GM12892 (cell line): ENCODE measurements around the gene PCF11. TPM values are rescaled to one million over a fixed set of nuclear protein-coding genes. Genes with fewer than 3 reads are reported as not detected.

ENCODE experiments used
- DNase-seq: peaks from one replicate; pipeline ENCODE4 v3.0.0; 2011; ENCODE audit not compliant: insufficient read length
- FAIRE-seq: peaks from 2 replicates; lab custom pipeline; 2011; peaks lifted over from hg19 to GRCh38; lab: Jason Lieb, UNC
- POLR2A ChIP-seq: IDR thresholded peaks from 2 replicates; pipeline ENCODE4 v1.6.1; 2011; ENCODE audit warnings: low read depth, low read length, control low read depth
- POLR2AphosphoS5 ChIP-seq: IDR thresholded peaks from 2 replicates; pipeline ENCODE4 v1.6.1; 2011; ENCODE audit warnings: low read depth, low read length, control low read depth
- TAF1 ChIP-seq: IDR thresholded peaks from 2 replicates; pipeline ENCODE4 v1.6.1; 2011; ENCODE audit warnings: low read depth, mild to moderate bottlenecking, control low read depth, low read length, borderline replicate concordance
- polyA plus RNA-seq: library from polyadenylated mRNA; unstranded; fragments of >200 nt; gene quantifications from one replicate; pipeline ENCODE4 v1.2.1, GENCODE V29; 2012; ENCODE audit warnings: missing spikeins, inconsistent platforms; ENCODE audit not compliant: missing spikeins

The PCF11 gene
- polyA plus RNA-seq: 42.9 TPM

GRCh38 chr11:83156996-83157593, at the start of gene PCF11:
TSS of gene PCF11 (plus strand) at chr11:83157131. CDS start at chr11:83157440, 309 bp downstream.
- peak; percentile 97 for TF ChIP-seq TAF1
- peak; percentile 97 for TF ChIP-seq POLR2A
- peak; percentile 96 for TF ChIP-seq POLR2AphosphoS5
- FAIRE-seq (no peak), DNase-seq (no peak)

- TF ChIP-seq POLR2A: no peak
- TF ChIP-seq POLR2AphosphoS5: no peak
- no peak for TF ChIP-seq TAF1
- no peak for DNase-seq
- no peak for FAIRE-seq
Observed at GRCh38 chr11:83112886-83113285, 44.0 kb upstream of the PCF11 start.

- TF ChIP-seq POLR2A: no peak
- no peak for TF ChIP-seq TAF1
- TF ChIP-seq POLR2AphosphoS5: no peak
- no peak for FAIRE-seq
- no peak for DNase-seq
Observed at GRCh38 chr11:83115026-83115425, 41.9 kb upstream of the PCF11 start.

- DNase-seq (no peak), FAIRE-seq (no peak)
Observed at GRCh38 chr11:83115551-83115950, 41.4 kb upstream of the PCF11 start.

GRCh38 chr11:83116015-83116641, 40.8 kb upstream of the PCF11 start:
- peak; percentile 14 for FAIRE-seq
- TF ChIP-seq POLR2A (no peak), POLR2AphosphoS5 (no peak), TAF1 (no peak)
- DNase-seq: no peak

More at GRCh38 chr11:83115551-83115950, 41.4 kb upstream of the PCF11 start:
- TF ChIP-seq TAF1 (no peak), POLR2A (no peak), POLR2AphosphoS5 (no peak)

GRCh38 chr11:83118814-83119213, 38.1 kb upstream of the PCF11 start:
- TF ChIP-seq TAF1 (no peak), POLR2A (no peak), POLR2AphosphoS5 (no peak)
- FAIRE-seq (no peak), DNase-seq (no peak)

GRCh38 chr11:83119216-83119615, 37.7 kb upstream of the PCF11 start:
- TF ChIP-seq TAF1 (no peak), POLR2A (no peak), POLR2AphosphoS5 (no peak)
- peak; percentile 82 for FAIRE-seq
- DNase-seq: no peak

GRCh38 chr11:83120327-83120726, 36.6 kb upstream of the PCF11 start:
- no peak for TF ChIP-seq TAF1
- TF ChIP-seq POLR2A: no peak
- no peak for TF ChIP-seq POLR2AphosphoS5
- peak; percentile 44 for FAIRE-seq
- no peak for DNase-seq

GRCh38 chr11:83122050-83122449, 34.9 kb upstream of the PCF11 start:
- TF ChIP-seq POLR2AphosphoS5 (no peak), POLR2A (no peak), TAF1 (no peak)
- FAIRE-seq: no peak
- no peak for DNase-seq

- TF ChIP-seq TAF1 (no peak), POLR2A (no peak), POLR2AphosphoS5 (no peak)
- no peak for FAIRE-seq
Observed at GRCh38 chr11:83122766-83123165, 34.2 kb upstream of the PCF11 start.

GRCh38 chr11:83124636-83125424, 32.1 kb upstream of the PCF11 start:
- no peak for FAIRE-seq
- TF ChIP-seq POLR2AphosphoS5 (no peak), POLR2A (no peak), TAF1 (no peak)
- DNase-seq: no peak

More at GRCh38 chr11:83122766-83123165, 34.2 kb upstream of the PCF11 start:
- no peak for DNase-seq
